ENCODE data around the gene NT5DC3.

NT5DC3 gene

GRCh38 chr12:103742349-103742932 is 98.6 kb downstream of the NT5DC3 start:
- no peak overlapping the region for H3K4me3 ChIP-seq
- no peak for DNase-seq
- no peaks in the 10 kb centered on the region for H3K27me3 ChIP-seq
- intact Hi-C loops (cut with DNase I; ENCODE audit: low total_unique reads), result no loop called here
- no peaks in the 10 kb centered on the region for H3K4me1 ChIP-seq
- H3K9me3 ChIP-seq, result no peaks in the 10 kb centered on the region
- no peak for TF ChIP-seq CTCF (IDR thresholded peaks at IDR 0.05)
- H3K27ac ChIP-seq, result no peak overlapping the region
- peaks cover 0 to 6% (median 3%) of the 10 kb centered on the region in 3 donors for H3K36me3 ChIP-seq

DNA sequence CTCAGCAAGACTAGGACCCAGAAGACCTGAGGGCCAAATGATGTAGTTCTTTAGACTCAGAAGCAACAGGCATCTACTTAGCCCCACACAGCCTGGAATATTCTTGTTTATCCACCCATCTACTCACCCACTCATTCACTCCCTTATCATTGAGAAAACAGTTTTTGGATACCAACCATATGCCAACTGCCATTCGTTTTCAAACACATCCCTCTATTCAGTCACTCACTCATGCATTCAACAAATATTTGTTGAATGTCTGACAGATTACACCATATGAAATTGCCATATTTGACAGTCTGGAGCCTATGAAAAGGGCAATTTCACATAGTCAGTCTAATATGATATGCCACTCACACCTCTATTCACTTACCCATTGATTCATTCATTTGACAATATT is 103.2 kb downstream of the NT5DC3 start:
- intact Hi-C loops (cut with DNase I; ENCODE audit: low total_unique reads), result no loop called here
- no peak overlapping the region for H3K4me3 ChIP-seq
- no peaks in the 10 kb centered on the region for H3K4me1 ChIP-seq
- no peak for DNase-seq
- no peak overlapping the region for H3K27ac ChIP-seq
- H3K9me3 ChIP-seq, result no peaks in the 10 kb centered on the region
- no peak for TF ChIP-seq CTCF (IDR thresholded peaks at IDR 0.05)
- H3K36me3 ChIP-seq, result no peaks in the 10 kb centered on the region
- H3K27me3 ChIP-seq, result no peaks in the 10 kb centered on the region

- DNase-seq, result no peak
- intact Hi-C loops (cut with DNase I; ENCODE audit: low total_unique reads), result no loop called here
- H3K27ac ChIP-seq, result no peak overlapping the region
- no peak for TF ChIP-seq CTCF (IDR thresholded peaks at IDR 0.05)
- H3K4me1 ChIP-seq, result no peaks in the 10 kb centered on the region
- H3K9me3 ChIP-seq, result no peaks in the 10 kb centered on the region
- H3K27me3 ChIP-seq, result no peaks in the 10 kb centered on the region
- H3K36me3 ChIP-seq, result no peaks in the 10 kb centered on the region
- no peak overlapping the region for H3K4me3 ChIP-seq
These were observed 104.5 kb downstream of the NT5DC3 start for GRCh38 chr12:103736572-103736971.

GRCh38 chr12:103735291-103735690 is 105.7 kb downstream of the NT5DC3 start:
- H3K4me1 ChIP-seq, result no peaks in the 10 kb centered on the region
- no peak for TF ChIP-seq CTCF (IDR thresholded peaks at IDR 0.05)

DNA sequence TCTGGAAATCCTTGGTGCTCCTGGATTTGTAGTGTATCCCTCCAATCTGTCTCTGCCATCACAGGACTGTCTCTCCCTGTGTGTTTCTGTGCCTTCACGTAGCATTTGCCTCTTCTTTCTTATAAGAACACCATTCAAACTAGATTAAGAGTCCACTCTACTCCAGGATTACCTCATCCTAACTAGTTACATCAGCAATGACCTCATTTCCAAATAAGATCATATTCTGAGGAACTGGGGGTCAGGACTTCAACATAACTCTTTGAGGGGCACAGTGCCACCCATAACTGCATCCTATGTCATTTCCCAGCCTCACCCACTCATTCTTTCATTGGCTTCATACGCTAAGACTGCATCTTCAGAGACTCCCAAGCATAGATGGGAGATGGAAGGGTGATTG is 106.2 kb downstream of the NT5DC3 start:
- intact Hi-C loops (cut with DNase I; ENCODE audit: low total_unique reads), result no loop called here
- Histone ChIP-seq H3K27me3 (no peaks in the 10 kb centered on the region), H3K4me3 (no peak overlapping the region), H3K4me1 (no peaks in the 10 kb centered on the region), H3K9me3 (no peaks in the 10 kb centered on the region), H3K27ac (no peak overlapping the region), H3K36me3 (no peaks in the 10 kb centered on the region)
- no peak for TF ChIP-seq CTCF (IDR thresholded peaks at IDR 0.05)
- DNase-seq, result no peak

More at GRCh38 chr12:103735291-103735690, 105.7 kb downstream of the NT5DC3 start:
- Histone ChIP-seq H3K36me3 (no peaks in the 10 kb centered on the region), H3K27me3 (no peaks in the 10 kb centered on the region), H3K4me3 (no peak overlapping the region), H3K9me3 (no peaks in the 10 kb centered on the region), H3K27ac (no peak overlapping the region)
- intact Hi-C loops (cut with DNase I; ENCODE audit: low total_unique reads), result no loop called here
- DNase-seq, result no peak

- DNase-seq, result no peak
- no peaks in the 10 kb centered on the region for H3K27me3 ChIP-seq
- H3K4me3 ChIP-seq, result no peak overlapping the region
- H3K4me1 ChIP-seq, result no peaks in the 10 kb centered on the region
- TF ChIP-seq CTCF (IDR thresholded peaks at IDR 0.05), result no peak
- H3K36me3 ChIP-seq, result no peaks in the 10 kb centered on the region
- no peaks in the 10 kb centered on the region for H3K9me3 ChIP-seq
- H3K27ac ChIP-seq, result no peak overlapping the region
- intact Hi-C loops (cut with DNase I; ENCODE audit: low total_unique reads), result no loop called here
These were observed 109.5 kb downstream of the NT5DC3 start for GRCh38 chr12:103731539-103731938.
